Right atrium auricular region (tissue), 2 donors: Measurements from ENCODE around the gene OLIG2. TPM values are rescaled to one million over a fixed set of nuclear protein-coding genes. Genes with fewer than 3 reads are reported as not detected.

Source experiments
- DNase-seq: peaks from one replicate; pipeline ENCODE4 v3.0.0-alpha.2; 2019; ENCODE audit warnings: low spot score
- H3K27ac ChIP-seq, 2 donors: fragments of 200-600 bp; sonication (generic); 1 replicate in 1 of 2; 2 replicates in 1 of 2; pipeline ENCODE4 v1.5.1; 2016 to 2019
- H3K27me3 ChIP-seq, 2 donors: fragments of 200-600 bp; sonication (generic); one replicate each; pipeline versions ENCODE4 v1.5.1 to v1.6.0; 2017 to 2019
- H3K36me3 ChIP-seq: fragments of 200-600 bp; sonication (generic); one replicate; pipeline ENCODE4 v1.5.1; 2016
- H3K4me1 ChIP-seq, 2 donors: fragments of 200-600 bp; sonication (generic); one replicate each; pipeline versions ENCODE4 v1.5.1 to v1.6.0; 2017 to 2019
- H3K4me3 ChIP-seq, 2 donors: fragments of 200-600 bp; sonication (generic); 1 replicate in 1 of 2; 2 replicates in 1 of 2; pipeline ENCODE4 v1.5.1; 2017 to 2019; ENCODE audit warnings: mild to moderate bottlenecking in 1 of 2, moderate library complexity in 1 of 2
- H3K9me3 ChIP-seq, 2 donors: fragments of 200-600 bp; sonication (generic); one replicate each; pipeline ENCODE4 v1.5.1; 2019
- total RNA-seq, 2 donors: library from RNA; depleted of rRNA; stranded (reverse); fragments of >200 nt; gene quantifications; one replicate each; pipeline ENCODE4 v1.1.0, GENCODE V29; 2016
- TF ChIP-seq, protein P1 (sequence below), 2 donors: fragments of 200-600 bp; sonication (generic); IDR thresholded peaks; one replicate each; pipeline ENCODE4 v1.5.1; 2019; ENCODE audit warnings: antibody characterized with exemption in 2 of 2

The OLIG2 gene
- total RNA-seq, 2 donors from 2014 or later, result not detected

DNA sequence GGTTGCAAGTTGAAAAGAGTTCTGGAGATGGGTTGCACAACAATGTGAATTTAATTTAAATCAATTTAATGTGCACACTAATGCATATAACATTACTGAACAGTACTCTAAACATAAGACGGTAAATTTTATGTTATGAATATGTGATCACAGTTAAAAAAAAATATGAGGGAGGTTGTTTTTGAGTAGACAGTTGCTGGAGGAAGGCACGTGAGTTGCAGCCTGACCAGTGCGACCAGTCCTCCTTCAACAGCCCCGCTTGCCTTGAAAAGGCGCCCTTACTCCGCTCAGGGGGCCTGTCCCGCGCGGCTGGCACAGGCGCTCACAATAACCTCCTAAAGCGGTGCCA is 43.9 kb downstream of the OLIG2 start:
- TF ChIP-seq, protein P1, sequence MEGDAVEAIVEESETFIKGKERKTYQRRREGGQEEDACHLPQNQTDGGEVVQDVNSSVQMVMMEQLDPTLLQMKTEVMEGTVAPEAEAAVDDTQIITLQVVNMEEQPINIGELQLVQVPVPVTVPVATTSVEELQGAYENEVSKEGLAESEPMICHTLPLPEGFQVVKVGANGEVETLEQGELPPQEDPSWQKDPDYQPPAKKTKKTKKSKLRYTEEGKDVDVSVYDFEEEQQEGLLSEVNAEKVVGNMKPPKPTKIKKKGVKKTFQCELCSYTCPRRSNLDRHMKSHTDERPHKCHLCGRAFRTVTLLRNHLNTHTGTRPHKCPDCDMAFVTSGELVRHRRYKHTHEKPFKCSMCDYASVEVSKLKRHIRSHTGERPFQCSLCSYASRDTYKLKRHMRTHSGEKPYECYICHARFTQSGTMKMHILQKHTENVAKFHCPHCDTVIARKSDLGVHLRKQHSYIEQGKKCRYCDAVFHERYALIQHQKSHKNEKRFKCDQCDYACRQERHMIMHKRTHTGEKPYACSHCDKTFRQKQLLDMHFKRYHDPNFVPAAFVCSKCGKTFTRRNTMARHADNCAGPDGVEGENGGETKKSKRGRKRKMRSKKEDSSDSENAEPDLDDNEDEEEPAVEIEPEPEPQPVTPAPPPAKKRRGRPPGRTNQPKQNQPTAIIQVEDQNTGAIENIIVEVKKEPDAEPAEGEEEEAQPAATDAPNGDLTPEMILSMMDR (IDR thresholded peaks at IDR 0.05), result no peak
- H3K27me3 ChIP-seq, result peaks cover 16 to 19% of the 10 kb centered on the region in 2 donors
- DNase-seq, result no peak

GRCh38 chr21:33069994-33070743 is 44.4 kb downstream of the OLIG2 start, which contains the start of gene OLIG1:
TSS of gene OLIG1 (plus strand) at chr21:33070141. CDS start at chr21:33070247, 106 bp downstream.
- DNase-seq, result no peak
- Histone ChIP-seq H3K9me3 (peaks cover 0 to 5% of the 10 kb centered on the region in 2 donors), H3K27ac (no peak within 1 kb of the TSS), H3K27me3 (peaks cover 16 to 19% of the 10 kb centered on the region in 2 donors), H3K4me1 (peaks cover 0 to 26% of the 10 kb centered on the region in 2 donors), H3K4me3 (peak within 1 kb of the TSS; percentile 28 to 50), H3K36me3 (no peaks in the 10 kb centered on the region)
- TF ChIP-seq, protein P1 (IDR thresholded peaks at IDR 0.05), result no peak

More for the DNA sequence above, 43.9 kb downstream of the OLIG2 start:
- Histone ChIP-seq H3K27ac (no peak overlapping the region), H3K4me3 (peak overlapping the region in 1 of 2 donors; percentile 50), H3K9me3 (peaks cover 0 to 5% of the 10 kb centered on the region in 2 donors), H3K4me1 (peaks cover 0 to 26% of the 10 kb centered on the region in 2 donors), H3K36me3 (no peaks in the 10 kb centered on the region)

- TF ChIP-seq, protein P1 (IDR thresholded peaks at IDR 0.05), result no peak
- no peak overlapping the region for H3K27ac ChIP-seq
- peaks cover 0 to 5% of the 10 kb centered on the region in 2 donors for H3K9me3 ChIP-seq
- DNase-seq, result no peak
- H3K4me1 ChIP-seq, result peaks cover 0 to 26% of the 10 kb centered on the region in 2 donors
- no peaks in the 10 kb centered on the region for H3K36me3 ChIP-seq
- peak overlapping the region in 1 of 2 donors; percentile 50 for H3K4me3 ChIP-seq
- H3K27me3 ChIP-seq, result peaks cover 16 to 19% of the 10 kb centered on the region in 2 donors
These were observed 44.9 kb downstream of the OLIG2 start for GRCh38 chr21:33070744-33070997.

GRCh38 chr21:33070998-33071769 is 45.4 kb downstream of the OLIG2 start:
- H3K27me3 ChIP-seq, result peaks cover 16 to 19% of the 10 kb centered on the region in 2 donors
- H3K4me1 ChIP-seq, result peaks cover 0 to 26% of the 10 kb centered on the region in 2 donors
- H3K27ac ChIP-seq, result no peak overlapping the region
- no peaks in the 10 kb centered on the region for H3K36me3 ChIP-seq
- peaks cover 0 to 5% of the 10 kb centered on the region in 2 donors for H3K9me3 ChIP-seq
- H3K4me3 ChIP-seq, result peak overlapping the region in 1 of 2 donors; percentile 50
- TF ChIP-seq, protein P1 (IDR thresholded peaks at IDR 0.05), result no peak
- DNase-seq, result no peak

GRCh38 chr21:33071770-33072306 is 46.1 kb downstream of the OLIG2 start:
- H3K9me3 ChIP-seq, result peaks cover 0 to 5% of the 10 kb centered on the region in 2 donors
- no peaks in the 10 kb centered on the region for H3K36me3 ChIP-seq
- H3K27ac ChIP-seq, result no peak overlapping the region
- no peak for DNase-seq
- H3K4me3 ChIP-seq, result peak overlapping the region; percentile 3 to 50
- peaks cover 0 to 26% of the 10 kb centered on the region in 2 donors for H3K4me1 ChIP-seq
- H3K27me3 ChIP-seq, result peaks cover 16 to 19% of the 10 kb centered on the region in 2 donors
- TF ChIP-seq, protein P1 (IDR thresholded peaks at IDR 0.05), result no peak
